GM12801 (cell line): ENCODE measurements around the gene TEDC1.

Source experiments
- TF ChIP-seq, protein P1 (sequence below): IDR thresholded peaks from one replicate; pipeline ENCODE4 v1.5.1; 2011; ENCODE audit warnings: control low read depth; ENCODE audit not compliant: insufficient read length; ENCODE audit errors: extremely low read depth

TEDC1 gene, protein sequence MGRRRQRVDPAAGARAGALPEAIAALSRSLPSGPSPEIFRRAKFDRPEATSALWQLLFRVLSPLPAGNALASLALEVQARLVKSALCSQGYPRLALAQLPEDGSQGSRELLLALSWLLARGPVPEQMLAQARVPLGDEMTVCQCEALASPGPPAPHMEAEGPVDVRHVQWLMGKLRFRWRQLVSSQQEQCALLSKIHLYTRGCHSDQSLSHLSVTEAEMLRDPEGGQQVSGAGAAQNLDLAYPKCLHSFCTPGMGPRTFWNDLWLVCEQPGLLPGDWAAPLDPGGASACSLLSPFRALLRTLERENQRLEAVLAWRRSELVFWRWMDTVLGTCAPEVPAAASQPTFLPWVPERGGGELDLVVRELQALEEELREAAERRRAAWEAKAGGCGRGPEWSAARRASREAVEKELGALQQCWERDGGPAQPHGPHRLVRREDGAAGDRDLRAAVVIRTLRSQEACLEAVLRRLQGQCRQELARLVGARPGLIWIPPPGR

DNA sequence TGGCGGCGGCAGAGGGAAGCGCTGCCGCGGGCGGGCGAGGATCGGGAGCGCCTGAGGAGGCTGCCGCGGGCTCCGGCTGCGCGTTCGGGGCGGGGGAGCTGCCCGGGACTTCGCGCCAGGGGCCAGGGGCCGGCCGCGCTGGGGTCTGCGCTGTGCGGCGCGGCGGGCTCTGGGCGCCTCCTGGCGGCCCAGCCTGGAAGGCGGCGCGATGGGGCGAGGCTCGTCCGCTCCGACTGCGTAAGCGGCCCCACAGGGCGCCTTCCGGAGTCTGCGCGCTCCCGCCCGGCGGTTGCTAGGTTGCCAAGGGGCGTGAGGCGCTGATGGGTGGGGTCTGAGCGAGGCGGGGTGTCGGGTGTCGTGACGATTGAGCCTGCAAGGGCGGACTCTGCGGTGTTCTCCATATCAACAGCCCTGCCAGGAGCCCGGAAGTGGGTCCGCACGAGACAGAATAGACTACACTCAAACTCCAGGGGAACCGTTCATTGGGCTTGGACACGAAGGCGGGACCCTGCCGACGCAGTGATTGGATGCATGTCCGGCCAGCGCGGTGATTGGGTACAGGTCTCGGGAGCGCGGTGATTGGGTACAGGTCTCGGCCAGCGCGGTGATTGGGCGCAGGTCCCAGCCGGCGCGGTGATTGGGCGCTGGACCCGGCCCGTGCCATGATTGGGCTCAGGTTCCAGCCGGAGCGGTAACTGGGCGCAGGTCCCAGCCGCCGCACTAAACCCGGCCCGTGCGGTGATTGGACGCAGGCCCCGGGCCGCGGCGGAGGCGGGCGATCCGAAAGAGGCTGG, at the start of gene TEDC1:
Gene TEDC1, plus strand, starts transcription at position 675 of the 794 bp plus-strand sequence. CDS start 130 bp downstream, outside the sequence.
- TF ChIP-seq, protein P1, sequence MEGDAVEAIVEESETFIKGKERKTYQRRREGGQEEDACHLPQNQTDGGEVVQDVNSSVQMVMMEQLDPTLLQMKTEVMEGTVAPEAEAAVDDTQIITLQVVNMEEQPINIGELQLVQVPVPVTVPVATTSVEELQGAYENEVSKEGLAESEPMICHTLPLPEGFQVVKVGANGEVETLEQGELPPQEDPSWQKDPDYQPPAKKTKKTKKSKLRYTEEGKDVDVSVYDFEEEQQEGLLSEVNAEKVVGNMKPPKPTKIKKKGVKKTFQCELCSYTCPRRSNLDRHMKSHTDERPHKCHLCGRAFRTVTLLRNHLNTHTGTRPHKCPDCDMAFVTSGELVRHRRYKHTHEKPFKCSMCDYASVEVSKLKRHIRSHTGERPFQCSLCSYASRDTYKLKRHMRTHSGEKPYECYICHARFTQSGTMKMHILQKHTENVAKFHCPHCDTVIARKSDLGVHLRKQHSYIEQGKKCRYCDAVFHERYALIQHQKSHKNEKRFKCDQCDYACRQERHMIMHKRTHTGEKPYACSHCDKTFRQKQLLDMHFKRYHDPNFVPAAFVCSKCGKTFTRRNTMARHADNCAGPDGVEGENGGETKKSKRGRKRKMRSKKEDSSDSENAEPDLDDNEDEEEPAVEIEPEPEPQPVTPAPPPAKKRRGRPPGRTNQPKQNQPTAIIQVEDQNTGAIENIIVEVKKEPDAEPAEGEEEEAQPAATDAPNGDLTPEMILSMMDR: no peak

DNA sequence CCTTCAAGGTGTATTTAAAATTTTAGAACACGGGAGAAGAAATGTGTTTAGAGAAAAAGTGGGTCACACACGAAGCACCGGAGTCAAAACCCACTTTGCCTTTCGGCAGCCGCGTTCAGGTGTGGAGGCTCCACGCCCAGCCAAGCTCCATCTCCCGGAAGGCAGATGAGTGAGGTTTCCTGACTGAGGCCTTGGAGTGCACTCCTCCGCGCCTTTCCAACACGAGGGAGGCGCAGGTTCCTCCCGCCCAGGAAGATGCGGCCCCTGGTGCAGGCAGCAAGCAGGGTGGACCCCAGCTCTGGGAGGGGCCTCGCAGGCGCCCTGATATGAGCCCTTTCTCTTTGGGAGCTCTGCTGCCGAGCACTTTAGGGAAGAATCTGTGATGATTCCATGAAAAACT, 48.9 kb upstream of the TEDC1 start:
- TF ChIP-seq, protein P1: no peak

GRCh38 chr14:105442834-105443233, 48.2 kb upstream of the TEDC1 start:
- TF ChIP-seq, protein P1: no peak

DNA sequence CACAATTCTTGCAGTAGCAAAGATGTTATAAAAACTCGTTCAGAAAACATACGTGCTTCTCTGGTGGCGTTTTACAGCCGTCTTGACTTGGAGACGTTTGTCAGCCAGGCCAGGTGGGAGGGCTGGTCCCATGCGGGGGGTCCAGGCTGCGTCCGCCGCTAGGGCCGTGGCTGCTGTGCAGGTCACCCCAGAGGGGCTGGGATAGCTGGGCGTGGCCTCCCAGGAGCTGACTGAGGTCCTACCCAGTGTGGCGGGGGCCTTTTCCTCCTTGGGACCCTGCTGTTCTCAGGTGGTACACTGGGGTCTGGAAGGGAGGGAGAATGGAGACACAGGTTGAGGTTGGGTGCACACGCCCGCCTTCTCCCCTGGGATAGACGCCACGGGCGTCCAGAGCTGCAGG, 46.2 kb upstream of the TEDC1 start:
- TF ChIP-seq, protein P1: no peak

DNA sequence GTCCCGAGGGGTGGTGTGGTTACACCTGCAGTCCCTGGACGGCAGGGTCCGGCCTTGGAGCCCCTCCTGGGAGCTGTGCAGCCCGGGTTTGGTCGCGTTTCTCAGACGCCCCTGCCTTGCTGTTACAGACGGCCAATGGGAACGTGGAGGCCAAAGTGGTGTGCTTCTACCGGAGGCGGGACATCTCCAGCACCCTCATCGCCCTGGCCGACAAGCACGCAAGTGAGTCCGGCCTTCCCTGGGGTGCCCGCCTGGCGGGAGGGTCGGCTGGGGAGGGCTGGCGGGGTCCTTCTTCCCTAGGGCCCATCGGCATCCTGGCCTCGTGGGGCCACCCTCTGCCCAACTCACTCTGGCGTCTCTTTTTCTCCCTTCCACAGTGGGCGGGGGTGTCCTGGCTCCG, 45.8 kb upstream of the TEDC1 start:
- TF ChIP-seq, protein P1: no peak

GRCh38 chr14:105445901-105446845, 44.9 kb upstream of the TEDC1 start:
- TF ChIP-seq, protein P1: no peak

DNA sequence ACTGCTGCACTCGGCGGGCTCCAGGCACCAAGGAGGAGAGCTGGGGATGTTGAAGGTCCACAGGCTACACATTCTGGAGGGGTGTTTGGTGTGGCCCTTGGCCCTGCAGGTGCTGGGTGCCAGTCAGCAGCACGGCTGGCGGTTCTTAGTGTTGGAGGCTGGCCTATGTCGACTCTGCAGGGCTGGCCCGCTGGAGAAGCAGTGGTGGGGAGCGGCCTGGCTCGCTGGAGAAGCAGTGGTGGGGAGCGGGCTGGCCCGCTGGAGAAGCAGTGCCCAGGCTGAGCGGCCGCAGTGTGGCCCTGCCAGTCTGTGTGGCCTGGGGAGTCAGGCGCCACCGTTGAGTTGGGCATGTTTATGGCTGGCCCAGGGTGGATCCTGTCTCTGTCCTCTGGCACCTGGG, 44.1 kb upstream of the TEDC1 start:
- TF ChIP-seq, protein P1: no peak
